ENCODE data around the gene DGKI. TPM values are rescaled to one million over a fixed set of nuclear protein-coding genes. Genes with fewer than 3 reads are reported as not detected.
"Not testable (repeated sequence)": the region's sequence is repeated elsewhere in the genome, so short reads cannot be mapped to it uniquely, and the experiment has no call there.

DGKI gene
- total and polyA plus RNA-seq, 2 donors (not counting 1 experiment from before 2014, with no cell fraction given), result not detected

- no peaks in the 10 kb centered on the region for H3K4me1 Mint-ChIP-seq
- ChIA-PET CTCF (no interaction called here), POLR2A (no interaction called here)
- no peak overlapping the region for H2AFZ ChIP-seq (ENCODE audit: insufficient read depth, low read depth, low read length, poor library complexity, severe bottlenecking)
- peaks cover 13% of the 10 kb centered on the region for H3K9me3 Mint-ChIP-seq (ENCODE audit: insufficient read depth)
- H4K20me1 ChIP-seq (ENCODE audit: control insufficient read depth, insufficient read depth, low read length, poor library complexity, severe bottlenecking), result no peaks in the 10 kb centered on the region
- H3K9ac ChIP-seq (ENCODE audit: low read length), result no peak overlapping the region
- ATAC-seq (ENCODE audit: low read depth) (no peak), DNase-seq (no peak)
- H3K27me3 Mint-ChIP-seq, result peaks cover 27% of the 10 kb centered on the region
- H3K4me3 Mint-ChIP-seq, result no peak overlapping the region
- H3K27ac Mint-ChIP-seq, result no peak overlapping the region
- no peaks in the 10 kb centered on the region for H3K36me3 ChIP-seq (replicated peaks in 1 of 2; ENCODE audit: control extremely low read depth in 1 of 2, control insufficient read depth in 1 of 2, extremely low read depth in 1 of 2, insufficient read depth in 2 of 2, low read length in 1 of 2)
- WGBS (ENCODE audit: insufficient coverage), result no CpG with 5 or more reads among the region's 1 CpG
- H3K27ac ChIP-seq (ENCODE audit: low read length in 2 of 2), result no peak overlapping the region
- H3K79me2 ChIP-seq (ENCODE audit: control insufficient read depth, insufficient read depth, low read length), result no peaks in the 10 kb centered on the region
- no peak overlapping the region for H3K4me3 ChIP-seq (ENCODE audit: control extremely low read depth in 1 of 5, extremely low read depth in 1 of 5, insufficient read depth in 1 of 5, low read depth in 2 of 5, low read length in 4 of 5)
- H3K27me3 ChIP-seq (replicated peaks in 1 of 4; ENCODE audit: control extremely low read depth in 1 of 4, control insufficient read depth in 3 of 4, insufficient read depth in 4 of 4, low read length in 3 of 4), result peaks cover 0 to 5% (median 2%) of the 10 kb centered on the region in 4 experiments
- peaks cover 0 to 17% (median 9%) of the 10 kb centered on the region in 3 donors for H3K9me3 ChIP-seq (ENCODE audit: control extremely low read depth in 1 of 3, control insufficient read depth in 2 of 3, insufficient read depth in 1 of 3, low read length in 2 of 3)
- intact Hi-C loops (cut with micrococcal nuclease), result no loop called here
- no peak overlapping the region for H3K4me2 ChIP-seq (replicated peaks; ENCODE audit: low read depth, low read length, poor library complexity, severe bottlenecking)
- no peaks in the 10 kb centered on the region for H3K4me1 ChIP-seq (ENCODE audit: control insufficient read depth in 2 of 2, insufficient read depth in 2 of 2, low read length in 2 of 2)
- TF ChIP-seq CTCF (IDR thresholded peaks at IDR 0.05) (no peak), EZH2 (IDR thresholded peaks at IDR 0.05; ENCODE audit: borderline replicate concordance, insufficient read depth, low read depth, low read length, poor library complexity, severe bottlenecking) (no peak)
These were observed 12.2 kb downstream of the DGKI start for GRCh38 chr7:137834552-137834951.

- WGBS (ENCODE audit: insufficient coverage), result 82% methylated on average over 2 of the region's 2 CpGs
- not testable (repeated sequence) for H3K27ac Mint-ChIP-seq
These were observed 13.8 kb downstream of the DGKI start for GRCh38 chr7:137832990-137833389.

More at GRCh38 chr7:137832990-137833389, 13.8 kb downstream of the DGKI start:
- H3K4me3 ChIP-seq (ENCODE audit: control extremely low read depth in 1 of 5, extremely low read depth in 1 of 5, insufficient read depth in 1 of 5, low read depth in 2 of 5, low read length in 4 of 5); H3K9ac ChIP-seq (ENCODE audit: low read length); CTCF ChIA-PET; H3K4me1 Mint-ChIP-seq; H3K4me3 Mint-ChIP-seq; H3K79me2 ChIP-seq (ENCODE audit: control insufficient read depth, insufficient read depth, low read length); H3K4me1 ChIP-seq (ENCODE audit: control insufficient read depth in 2 of 2, insufficient read depth in 2 of 2, low read length in 2 of 2); H4K20me1 ChIP-seq (ENCODE audit: control insufficient read depth, insufficient read depth, low read length, poor library complexity, severe bottlenecking); ATAC-seq (ENCODE audit: low read depth); H3K27me3 ChIP-seq (replicated peaks in 1 of 4; ENCODE audit: control extremely low read depth in 1 of 4, control insufficient read depth in 3 of 4, insufficient read depth in 4 of 4, low read length in 3 of 4); POLR2A ChIA-PET; H3K36me3 ChIP-seq (replicated peaks in 1 of 2; ENCODE audit: control extremely low read depth in 1 of 2, control insufficient read depth in 1 of 2, extremely low read depth in 1 of 2, insufficient read depth in 2 of 2, low read length in 1 of 2); H2AFZ ChIP-seq (ENCODE audit: insufficient read depth, low read depth, low read length, poor library complexity, severe bottlenecking); H3K27ac ChIP-seq (ENCODE audit: low read length in 2 of 2); H3K4me2 ChIP-seq (replicated peaks; ENCODE audit: low read depth, low read length, poor library complexity, severe bottlenecking); intact Hi-C loops (cut with micrococcal nuclease); DNase-seq: not testable (repeated sequence)
- H3K9me3 ChIP-seq (ENCODE audit: control extremely low read depth in 1 of 3, control insufficient read depth in 2 of 3, insufficient read depth in 1 of 3, low read length in 2 of 3), result peaks cover 0 to 17% (median 9%) of the 10 kb centered on the region in 3 donors
- peaks cover 29% of the 10 kb centered on the region for H3K27me3 Mint-ChIP-seq
- peaks cover 13% of the 10 kb centered on the region for H3K9me3 Mint-ChIP-seq (ENCODE audit: insufficient read depth)

All from B cell (primary cell).